DMS53 (cell line): ENCODE data around the gene EIF5B.
A peak's percentile ranks its signal among the peaks of the same experiment; 100 is the strongest.

Experiments
- DNase-seq: peaks from one replicate; lab custom pipeline; 2025; lab: John Stamatoyannopoulos, UW

The EIF5B gene

DNA sequence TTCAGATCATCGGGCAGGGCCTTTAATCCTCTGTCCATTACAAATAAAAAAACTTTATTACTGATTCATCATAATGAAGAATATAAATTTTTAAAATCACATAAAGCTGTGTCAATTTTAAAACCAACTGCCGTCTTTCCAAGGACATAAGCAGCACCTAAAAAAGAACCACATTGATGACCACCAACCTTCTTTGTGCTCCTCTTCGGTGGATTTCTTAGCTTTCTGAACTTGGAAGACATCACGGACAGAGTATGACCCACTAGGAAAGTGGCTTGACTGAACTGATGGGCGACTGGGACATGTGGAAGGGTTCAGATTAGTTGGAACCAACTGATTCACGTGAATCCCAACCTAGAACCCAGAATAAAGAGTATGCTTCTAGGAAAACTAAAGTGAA, 68.9 kb downstream of the EIF5B start:
- no peak for DNase-seq

DNA sequence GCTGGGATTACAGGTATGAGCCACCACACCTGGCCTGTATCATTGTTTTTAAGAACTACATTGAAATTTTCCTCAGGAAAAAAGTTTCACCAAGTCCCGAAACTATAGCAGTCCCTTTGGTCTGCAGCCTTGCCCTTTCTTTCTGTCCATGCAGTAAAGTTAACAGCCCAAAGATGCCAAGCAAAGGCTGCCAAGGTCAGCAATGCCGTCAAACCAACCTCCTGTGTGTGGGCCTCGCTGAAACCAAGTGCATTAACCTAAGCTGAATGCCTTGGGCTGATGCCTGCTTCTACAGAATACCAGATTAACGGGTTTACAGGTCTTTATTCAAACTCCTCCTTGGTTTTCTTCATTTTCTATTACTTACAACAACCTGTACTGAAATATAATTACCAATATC, 73.1 kb downstream of the EIF5B start:
- DNase-seq = no peak

DNA sequence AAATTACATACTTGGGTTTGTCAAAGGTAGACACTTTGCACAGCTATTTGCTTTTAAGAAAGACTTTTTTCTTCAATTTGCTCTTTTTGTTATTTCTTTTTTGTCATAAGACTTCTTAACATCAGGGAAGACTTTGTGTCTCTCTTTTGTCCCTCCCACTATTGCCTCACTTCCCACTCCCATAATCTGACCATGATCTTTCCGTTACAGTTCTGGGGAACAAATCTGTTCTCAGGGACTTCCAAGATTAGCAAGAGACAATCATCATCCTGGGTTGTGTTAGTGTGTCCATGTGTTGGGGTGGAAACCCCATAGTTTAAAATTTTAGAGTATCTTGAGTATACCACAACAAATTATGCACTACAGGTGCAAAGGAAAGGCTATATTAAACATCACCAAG, 77.4 kb downstream of the EIF5B start:
- no peak for DNase-seq

DNA sequence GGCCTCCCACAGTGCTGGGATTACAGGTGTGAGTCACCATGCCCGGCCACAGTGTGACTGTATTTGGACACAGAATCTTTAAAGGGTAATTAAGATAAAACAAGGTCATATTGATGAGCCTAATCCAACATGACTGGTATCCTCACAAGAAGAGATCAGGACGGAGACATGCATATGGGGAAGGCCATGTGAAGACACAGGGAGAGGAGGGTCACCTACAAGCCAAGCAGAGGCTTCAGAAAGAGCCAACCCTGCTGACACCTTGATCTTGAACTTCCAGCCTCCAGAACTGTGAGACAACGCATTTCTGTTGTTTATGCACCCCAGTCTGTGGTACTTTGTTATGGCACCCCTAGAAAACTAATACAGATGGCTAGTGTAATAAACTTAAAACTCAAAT, 80.2 kb downstream of the EIF5B start:
- no peak for DNase-seq

DNA sequence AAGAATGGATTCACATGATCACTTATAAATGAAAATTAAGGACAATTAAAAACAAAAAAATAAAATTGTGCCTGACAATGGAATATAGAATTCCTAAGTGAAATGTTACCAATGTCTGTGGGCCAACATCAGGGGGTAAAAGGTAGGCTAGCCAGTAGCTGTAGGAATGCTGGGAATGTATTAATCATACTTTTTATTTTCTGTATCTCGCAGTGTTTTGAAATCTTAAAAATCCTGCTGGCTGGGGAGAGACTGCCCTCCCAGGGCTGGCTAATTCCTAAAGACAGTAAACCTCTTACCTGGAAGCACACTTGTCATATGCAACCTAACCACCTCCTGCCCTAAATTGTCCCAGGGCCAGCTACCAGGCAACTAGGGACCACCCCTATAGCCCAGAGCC, 82.8 kb downstream of the EIF5B start:
- DNase-seq = no peak

DNA sequence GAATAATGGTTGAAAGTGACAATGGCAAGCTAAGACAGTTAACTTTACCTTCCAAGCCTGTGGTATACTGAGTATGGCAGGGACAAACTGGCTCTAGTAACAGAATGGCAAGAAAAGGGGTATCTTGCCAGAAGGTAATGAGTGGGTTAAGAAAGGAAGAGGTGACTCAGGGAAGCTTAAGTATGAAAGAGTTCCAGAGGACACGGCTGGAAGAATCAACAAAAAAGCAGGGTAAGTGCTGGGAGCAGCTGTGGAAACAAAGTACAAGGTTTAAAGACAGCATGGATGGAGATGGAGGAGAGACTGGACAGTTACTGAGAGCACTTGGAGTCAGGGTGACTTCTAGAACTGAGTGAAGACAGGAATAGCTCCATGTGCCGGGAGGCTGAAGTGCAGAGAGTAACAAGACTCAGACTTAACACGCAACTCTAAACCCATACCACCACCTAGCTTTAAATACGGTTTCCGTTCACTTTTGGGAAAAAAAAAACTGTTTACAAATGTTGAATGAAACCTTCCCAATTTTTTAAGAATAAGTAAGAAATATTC, 83.6 kb downstream of the EIF5B start:
- DNase-seq = peak; percentile 23

DNA sequence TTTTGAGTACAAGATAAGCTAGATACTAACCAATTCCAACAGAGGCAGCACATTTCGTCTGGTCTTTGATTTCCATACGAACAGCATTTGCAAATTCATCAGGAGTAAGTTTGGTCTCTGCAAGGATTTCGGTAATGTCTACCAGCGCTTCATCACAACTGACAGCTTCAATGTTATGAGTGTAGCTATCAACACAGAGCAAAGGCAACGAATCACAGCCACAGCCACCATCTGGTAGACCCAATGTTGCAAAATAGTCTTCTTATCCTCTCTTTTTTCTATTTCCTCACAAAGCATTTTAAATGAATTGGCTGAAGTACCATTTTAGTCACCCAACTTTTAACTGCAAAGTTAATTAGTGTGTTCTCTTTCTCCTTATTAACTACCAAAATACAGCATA, 84.3 kb downstream of the EIF5B start:
- DNase-seq = no peak

DNA sequence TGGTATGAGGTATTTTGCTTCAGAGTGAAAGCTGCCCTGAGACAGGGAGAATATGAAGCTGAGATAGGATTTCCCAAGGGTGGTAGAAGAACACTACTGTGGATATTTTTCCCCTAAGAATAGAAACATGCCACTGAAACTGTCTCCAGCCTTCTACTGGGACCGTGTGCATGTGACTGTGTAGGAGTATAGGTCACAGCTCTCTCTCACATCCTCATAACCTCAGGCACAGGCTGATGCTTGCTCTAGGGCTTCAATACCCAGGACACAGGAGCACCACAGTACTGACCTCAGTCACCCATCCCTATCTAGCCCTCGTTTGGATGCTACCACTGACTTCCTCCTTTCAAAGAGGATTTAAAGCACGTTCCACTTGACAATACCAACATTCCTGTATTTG, 85.4 kb downstream of the EIF5B start:
- no peak for DNase-seq

DNA sequence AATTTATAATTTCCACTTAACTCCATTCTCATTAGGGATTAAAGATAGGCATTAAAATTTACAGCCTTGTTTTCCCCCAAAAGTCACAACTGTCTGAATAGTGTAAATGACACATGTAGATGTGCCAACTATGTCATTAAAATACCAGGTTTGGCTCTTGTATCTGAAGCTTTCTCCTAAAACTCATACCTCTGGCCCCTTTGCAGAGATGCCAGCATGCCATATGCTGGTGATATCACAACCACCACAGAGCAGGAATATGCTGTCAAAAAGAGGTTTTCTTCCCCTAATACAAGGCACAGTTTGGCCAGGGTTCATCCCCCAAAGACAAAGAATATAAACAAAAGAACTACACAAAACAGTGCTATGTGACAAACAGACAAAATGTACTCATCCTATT, 87.2 kb downstream of the EIF5B start:
- no peak for DNase-seq

DNA sequence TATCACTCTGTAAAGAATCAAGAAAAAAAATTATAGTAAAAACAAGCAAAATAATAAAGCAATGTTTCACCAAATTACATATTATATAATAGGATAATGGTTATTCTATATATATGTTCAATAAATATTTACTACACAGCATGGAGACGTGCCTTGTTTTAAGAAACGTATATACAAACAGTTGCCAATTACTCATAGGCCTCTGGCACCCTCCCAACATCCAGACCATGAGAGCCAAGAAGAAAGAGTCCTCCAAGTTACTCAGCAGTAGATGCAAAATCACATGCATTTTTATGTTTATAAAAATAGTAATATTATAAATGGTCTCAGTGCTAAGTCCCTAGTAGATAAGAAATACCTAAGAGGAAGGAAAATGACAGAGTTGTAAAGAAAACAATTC, 87.8 kb downstream of the EIF5B start:
- no peak for DNase-seq

DNA sequence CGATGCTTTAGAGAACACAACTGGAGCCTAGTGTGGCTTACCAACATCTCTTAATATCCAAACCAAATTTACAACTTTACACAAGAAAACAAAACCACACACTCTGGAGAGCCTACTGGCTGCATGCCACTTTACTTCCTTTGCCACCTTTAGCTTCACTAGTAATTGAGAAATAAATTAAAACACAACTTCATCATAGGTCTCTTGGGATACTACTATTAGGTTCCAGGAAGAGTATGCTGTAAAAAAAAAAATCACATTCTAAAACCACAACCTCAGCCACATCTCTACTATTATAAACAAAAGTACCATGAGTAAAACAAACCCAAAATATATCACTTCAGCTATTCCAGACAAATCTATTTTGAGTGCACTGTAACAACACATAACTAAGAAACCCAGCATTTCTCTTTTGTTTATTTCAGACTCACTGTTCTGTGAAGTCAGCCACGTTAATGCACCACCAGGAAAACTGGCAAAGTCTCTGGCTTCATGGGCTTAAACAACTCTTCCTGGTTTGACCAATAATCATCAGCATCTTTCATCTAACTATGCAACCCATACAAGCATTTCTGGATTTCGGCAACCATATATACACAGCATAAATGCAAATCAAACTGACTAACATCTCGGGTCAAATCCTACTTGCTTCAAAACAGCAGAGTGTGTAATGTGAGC, 93.6 kb downstream of the EIF5B start:
- no peak for DNase-seq

DNA sequence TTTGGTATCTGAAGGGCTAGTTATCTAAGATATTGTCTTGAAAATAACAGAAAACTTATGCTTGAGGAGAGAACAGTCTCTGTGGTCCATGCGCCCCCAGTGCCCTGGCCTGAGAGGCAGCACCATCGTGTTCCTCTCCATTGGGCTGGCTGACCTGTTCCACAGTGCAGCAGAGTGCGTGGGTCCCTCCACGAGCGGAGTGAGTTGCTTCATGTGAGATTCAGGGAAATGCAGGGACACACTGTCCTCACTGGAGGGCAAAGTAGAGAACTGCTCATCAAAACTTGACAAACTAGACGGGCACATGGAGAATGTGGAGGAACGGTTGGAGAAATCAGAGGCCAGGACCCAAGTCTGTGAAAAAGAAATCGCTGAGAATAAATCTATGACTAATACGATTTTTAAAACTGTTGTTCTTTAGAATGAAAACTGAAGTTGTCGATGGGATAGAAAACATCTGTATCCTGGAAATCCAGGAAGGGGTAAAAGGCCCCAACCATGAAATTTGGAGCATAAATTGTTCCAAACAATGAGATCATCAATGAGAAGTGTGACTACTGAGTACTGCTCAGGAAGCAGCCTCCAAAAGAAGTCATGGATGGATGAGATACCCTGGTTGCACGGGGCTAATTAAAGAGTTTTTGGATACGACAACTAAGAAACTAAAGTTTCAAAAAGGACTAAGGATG, 94.5 kb downstream of the EIF5B start:
- no peak for DNase-seq

DNA sequence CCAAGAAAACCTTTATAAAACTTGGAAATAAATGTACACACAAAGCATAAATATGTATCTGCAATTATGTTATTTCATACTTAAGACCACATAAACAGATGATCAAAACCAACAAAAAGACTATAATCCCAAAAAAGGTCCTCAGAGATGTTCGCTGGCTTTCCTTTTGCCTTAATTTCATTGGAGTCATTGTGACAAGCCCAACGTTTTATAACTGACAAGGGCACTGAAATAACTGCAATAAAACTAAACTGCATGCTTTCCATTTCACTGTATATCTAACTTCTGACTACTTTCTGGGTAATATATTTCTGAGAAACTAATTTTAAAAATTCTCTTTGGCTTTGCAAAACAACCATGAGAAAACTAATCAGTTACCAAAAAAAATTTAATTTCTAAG, 96.2 kb downstream of the EIF5B start:
- DNase-seq = no peak

DNA sequence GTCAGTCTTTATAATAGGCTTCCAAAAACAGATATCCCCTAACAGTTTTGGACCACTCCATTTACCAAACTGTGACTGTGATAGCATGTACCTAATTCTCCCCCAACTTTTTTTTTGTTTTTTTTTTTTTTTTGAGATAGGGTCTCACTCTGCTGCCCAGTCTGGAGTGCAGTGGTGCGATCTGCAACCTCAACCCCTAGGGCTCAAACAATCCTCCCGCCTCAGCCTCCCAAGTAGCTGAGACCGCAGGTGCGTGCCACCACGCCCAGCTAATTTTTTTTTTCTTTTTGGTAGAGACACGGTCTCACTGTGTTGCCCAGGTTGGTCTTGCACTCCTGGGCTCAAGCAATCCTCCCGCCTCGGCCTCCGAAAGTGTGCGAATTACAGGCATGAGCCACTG, 99.7 kb downstream of the EIF5B start:
- DNase-seq = no peak

DNA sequence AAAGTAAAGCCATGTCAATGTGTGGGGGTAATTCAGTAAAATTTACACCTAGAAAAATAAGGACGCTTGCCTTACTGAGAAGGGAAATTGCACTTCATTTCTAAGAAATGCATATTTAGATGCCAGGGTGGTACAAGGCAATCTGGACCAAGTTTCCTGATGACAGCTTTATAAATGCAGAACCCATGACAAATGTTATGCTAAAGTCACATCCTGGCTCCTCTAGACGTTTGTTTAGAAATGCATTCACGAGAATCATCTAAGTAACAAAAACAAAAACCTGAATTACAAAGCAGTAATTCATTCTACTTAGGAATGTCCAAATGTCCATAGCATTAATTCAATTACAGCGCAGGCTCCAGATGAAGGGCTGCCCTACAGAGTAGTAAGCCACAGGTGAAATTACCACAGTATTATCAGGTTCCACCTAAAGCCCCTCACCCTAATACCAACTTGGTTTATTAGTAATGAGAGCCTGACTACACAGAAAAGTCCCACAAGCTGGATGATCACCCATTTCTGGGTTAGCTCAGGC, 102.8 kb downstream of the EIF5B start:
- DNase-seq = no peak

DNA sequence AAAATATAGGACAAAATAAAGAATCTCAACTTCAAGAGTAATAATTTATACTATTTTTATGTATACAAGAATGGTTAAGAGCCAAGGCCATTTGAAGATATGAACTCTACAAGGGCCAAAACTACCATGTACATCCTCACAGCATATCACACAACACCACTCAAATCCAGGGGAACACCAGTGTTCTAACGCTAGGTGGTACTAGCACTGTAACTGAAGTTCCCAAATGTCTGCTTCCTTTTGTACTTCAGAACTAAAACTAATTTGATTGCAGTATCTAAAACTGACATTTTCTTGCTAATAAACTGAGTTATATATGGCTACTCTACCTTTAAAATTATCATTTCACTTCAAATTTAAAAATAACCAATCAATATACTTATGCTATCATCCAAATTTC, 105.6 kb downstream of the EIF5B start:
- DNase-seq = peak; percentile 18

DNA sequence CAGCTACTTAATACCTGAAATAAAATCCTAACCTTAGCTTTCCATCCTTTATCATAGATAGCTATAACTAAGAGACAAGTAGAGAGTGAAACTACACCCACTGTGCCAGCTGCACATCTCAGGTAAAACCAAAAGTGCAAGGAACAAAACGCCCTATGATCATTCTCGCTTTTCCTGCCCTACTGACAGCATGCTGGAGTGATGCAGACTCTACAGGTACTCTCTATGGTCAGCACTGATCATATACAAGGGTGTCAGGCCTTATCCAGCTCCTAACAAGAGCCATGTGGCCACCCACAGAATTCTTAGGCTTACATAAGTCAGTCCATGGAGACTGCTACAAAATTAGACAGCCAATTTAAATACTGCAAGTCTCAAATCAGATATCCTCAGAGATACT, 107.0 kb downstream of the EIF5B start:
- DNase-seq = no peak

DNA sequence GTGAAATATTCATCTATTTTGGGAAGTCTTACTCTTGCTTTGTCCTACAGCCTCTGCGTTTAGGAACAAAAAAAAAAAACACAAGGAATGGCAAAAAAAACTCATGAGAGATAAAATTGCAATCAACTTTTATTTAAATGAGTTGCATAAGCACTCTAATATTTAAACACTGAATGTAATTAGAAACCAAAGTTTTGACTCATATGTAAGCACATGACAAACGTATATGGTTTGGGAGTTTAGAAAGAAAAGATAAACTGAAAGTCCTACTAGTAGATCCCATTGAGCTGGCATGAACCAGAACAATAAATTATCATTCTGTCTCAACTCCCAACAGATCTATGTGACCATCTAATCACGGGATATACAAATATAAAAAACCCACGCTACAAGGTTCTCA, 107.9 kb downstream of the EIF5B start:
- DNase-seq = no peak

DNA sequence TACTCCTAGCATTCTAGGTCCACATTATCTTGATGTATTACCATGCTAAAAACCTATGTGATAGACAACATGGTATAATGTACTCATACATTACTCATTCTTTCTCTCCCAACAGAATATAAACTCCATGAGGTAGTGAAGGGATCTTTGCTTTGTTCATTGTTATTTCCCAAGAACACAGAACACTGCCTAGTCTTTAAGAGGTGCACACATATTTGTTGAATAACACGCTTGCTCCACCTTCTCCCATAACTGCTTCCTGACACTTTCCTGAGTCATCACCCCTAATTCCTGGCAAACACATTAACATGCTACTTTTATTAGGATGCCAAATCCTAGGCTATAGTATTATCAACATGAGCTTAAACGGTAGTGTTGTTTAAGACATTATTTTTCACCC, 111.4 kb downstream of the EIF5B start:
- DNase-seq = no peak

DNA sequence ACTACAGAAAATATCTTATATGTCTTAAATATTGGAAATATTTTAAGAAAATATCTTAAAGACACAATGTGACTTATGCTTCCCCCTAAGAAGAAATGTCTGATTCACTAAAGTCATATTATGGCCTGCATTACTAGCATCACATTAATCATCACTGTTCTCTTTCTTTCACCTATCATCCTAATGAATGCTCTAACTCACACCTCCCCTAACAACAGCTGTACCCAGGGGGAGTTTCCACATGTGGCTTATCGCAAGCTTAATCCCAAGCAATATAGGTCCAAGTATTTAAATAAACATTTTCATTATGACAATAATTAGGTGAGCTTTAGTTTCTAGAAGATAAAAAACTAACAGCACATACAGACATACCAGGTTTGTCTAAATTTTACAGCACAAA, 113.0 kb downstream of the EIF5B start:
- no peak for DNase-seq
